Measurements from ENCODE around the gene MYO10.

The MYO10 gene

GRCh38 chr5:16679190-16679589 lies 256.9 kb downstream of the MYO10 start:
- H3K9ac ChIP-seq (ENCODE audit: low read length): no peak overlapping the region
- peaks cover 7% of the 10 kb centered on the region for H3K36me3 ChIP-seq (ENCODE audit: control insufficient read depth, insufficient read depth, low read length)

GRCh38 chr5:16675806-16676205 lies 260.3 kb downstream of the MYO10 start:
- Histone ChIP-seq H3K27ac (ENCODE audit: low read depth, low read length) (no peak overlapping the region), H3K4me1 (ENCODE audit: control insufficient read depth, insufficient read depth, low read length) (no peaks in the 10 kb centered on the region), H3K9ac (ENCODE audit: low read length) (no peak overlapping the region), H3K36me3 (ENCODE audit: control insufficient read depth, insufficient read depth, low read length) (peaks cover 4% of the 10 kb centered on the region), H3K4me3 (ENCODE audit: low read length) (no peak overlapping the region), H3K27me3 (ENCODE audit: control insufficient read depth, insufficient read depth, low read length) (no peaks in the 10 kb centered on the region)

More at GRCh38 chr5:16679190-16679589, 256.9 kb downstream of the MYO10 start:
- Histone ChIP-seq H3K27ac (ENCODE audit: low read depth, low read length) (no peak overlapping the region), H3K4me3 (ENCODE audit: low read length) (no peak overlapping the region), H3K27me3 (ENCODE audit: control insufficient read depth, insufficient read depth, low read length) (no peaks in the 10 kb centered on the region), H3K4me1 (ENCODE audit: control insufficient read depth, insufficient read depth, low read length) (no peaks in the 10 kb centered on the region)

- H3K4me3 ChIP-seq (ENCODE audit: low read length): no peak overlapping the region
- no peaks in the 10 kb centered on the region for H3K27me3 ChIP-seq (ENCODE audit: control insufficient read depth, insufficient read depth, low read length)
- no peak overlapping the region for H3K9ac ChIP-seq (ENCODE audit: low read length)
- no peak overlapping the region for H3K27ac ChIP-seq (ENCODE audit: low read depth, low read length)
- H3K4me1 ChIP-seq (ENCODE audit: control insufficient read depth, insufficient read depth, low read length): no peaks in the 10 kb centered on the region
- H3K36me3 ChIP-seq (ENCODE audit: control insufficient read depth, insufficient read depth, low read length): peaks cover under 1% of the 10 kb centered on the region
Measured at GRCh38 chr5:16674750-16675149, 261.3 kb downstream of the MYO10 start.

GRCh38 chr5:16673241-16674201 lies 262.6 kb downstream of the MYO10 start:
- no peaks in the 10 kb centered on the region for H3K4me1 ChIP-seq (ENCODE audit: control insufficient read depth, insufficient read depth, low read length)
- no peak overlapping the region for H3K9ac ChIP-seq (ENCODE audit: low read length)
- H3K36me3 ChIP-seq (ENCODE audit: control insufficient read depth, insufficient read depth, low read length): no peaks in the 10 kb centered on the region
- no peak overlapping the region for H3K27ac ChIP-seq (ENCODE audit: low read depth, low read length)
- no peak overlapping the region for H3K4me3 ChIP-seq (ENCODE audit: low read length)
- H3K27me3 ChIP-seq (ENCODE audit: control insufficient read depth, insufficient read depth, low read length): no peaks in the 10 kb centered on the region

- no peak overlapping the region for H3K4me3 ChIP-seq (ENCODE audit: low read length)
- H3K9ac ChIP-seq (ENCODE audit: low read length): no peak overlapping the region
- H3K4me1 ChIP-seq (ENCODE audit: control insufficient read depth, insufficient read depth, low read length): no peaks in the 10 kb centered on the region
- peaks cover 7% of the 10 kb centered on the region for H3K36me3 ChIP-seq (ENCODE audit: control insufficient read depth, insufficient read depth, low read length)
- H3K27ac ChIP-seq (ENCODE audit: low read depth, low read length): no peak overlapping the region
- H3K27me3 ChIP-seq (ENCODE audit: control insufficient read depth, insufficient read depth, low read length): no peaks in the 10 kb centered on the region
Measured at GRCh38 chr5:16671208-16671607, 264.9 kb downstream of the MYO10 start.

GRCh38 chr5:16669776-16670175 lies 266.3 kb downstream of the MYO10 start:
- Histone ChIP-seq H3K27me3 (ENCODE audit: control insufficient read depth, insufficient read depth, low read length) (no peaks in the 10 kb centered on the region), H3K4me1 (ENCODE audit: control insufficient read depth, insufficient read depth, low read length) (no peaks in the 10 kb centered on the region), H3K4me3 (ENCODE audit: low read length) (no peak overlapping the region), H3K36me3 (ENCODE audit: control insufficient read depth, insufficient read depth, low read length) (peaks cover 7% of the 10 kb centered on the region), H3K27ac (ENCODE audit: low read depth, low read length) (no peak overlapping the region), H3K9ac (ENCODE audit: low read length) (no peak overlapping the region)

- Histone ChIP-seq H3K27ac (ENCODE audit: low read depth, low read length) (no peak overlapping the region), H3K4me1 (ENCODE audit: control insufficient read depth, insufficient read depth, low read length) (no peaks in the 10 kb centered on the region), H3K36me3 (ENCODE audit: control insufficient read depth, insufficient read depth, low read length) (peaks cover 7% of the 10 kb centered on the region), H3K9ac (ENCODE audit: low read length) (no peak overlapping the region), H3K4me3 (ENCODE audit: low read length) (no peak overlapping the region), H3K27me3 (ENCODE audit: control insufficient read depth, insufficient read depth, low read length) (no peaks in the 10 kb centered on the region)
Measured at GRCh38 chr5:16668631-16669030, 267.5 kb downstream of the MYO10 start.

GRCh38 chr5:16668194-16668593 lies 267.9 kb downstream of the MYO10 start:
- no peaks in the 10 kb centered on the region for H3K27me3 ChIP-seq (ENCODE audit: control insufficient read depth, insufficient read depth, low read length)
- H3K27ac ChIP-seq (ENCODE audit: low read depth, low read length): no peak overlapping the region
- no peak overlapping the region for H3K4me3 ChIP-seq (ENCODE audit: low read length)
- H3K9ac ChIP-seq (ENCODE audit: low read length): no peak overlapping the region
- no peaks in the 10 kb centered on the region for H3K4me1 ChIP-seq (ENCODE audit: control insufficient read depth, insufficient read depth, low read length)
- H3K36me3 ChIP-seq (ENCODE audit: control insufficient read depth, insufficient read depth, low read length): peaks cover 7% of the 10 kb centered on the region

- no peak overlapping the region for H3K9ac ChIP-seq (ENCODE audit: low read length)
- no peaks in the 10 kb centered on the region for H3K27me3 ChIP-seq (ENCODE audit: control insufficient read depth, insufficient read depth, low read length)
- H3K27ac ChIP-seq (ENCODE audit: low read depth, low read length): no peak overlapping the region
- H3K4me3 ChIP-seq (ENCODE audit: low read length): no peak overlapping the region
- H3K4me1 ChIP-seq (ENCODE audit: control insufficient read depth, insufficient read depth, low read length): no peaks in the 10 kb centered on the region
- H3K36me3 ChIP-seq (ENCODE audit: control insufficient read depth, insufficient read depth, low read length): peaks cover 7% of the 10 kb centered on the region
Measured at GRCh38 chr5:16666883-16667398, 269.1 kb downstream of the MYO10 start.

GRCh38 chr5:16666130-16666882 lies 269.8 kb downstream of the MYO10 start:
- Histone ChIP-seq H3K36me3 (ENCODE audit: control insufficient read depth, insufficient read depth, low read length) (peaks cover 7% of the 10 kb centered on the region), H3K27ac (ENCODE audit: low read depth, low read length) (no peak overlapping the region), H3K4me1 (ENCODE audit: control insufficient read depth, insufficient read depth, low read length) (no peaks in the 10 kb centered on the region), H3K27me3 (ENCODE audit: control insufficient read depth, insufficient read depth, low read length) (no peaks in the 10 kb centered on the region), H3K4me3 (ENCODE audit: low read length) (no peak overlapping the region), H3K9ac (ENCODE audit: low read length) (no peak overlapping the region)

GRCh38 chr5:16665601-16666000 lies 270.5 kb downstream of the MYO10 start:
- Histone ChIP-seq H3K4me1 (ENCODE audit: control insufficient read depth, insufficient read depth, low read length) (no peaks in the 10 kb centered on the region), H3K27me3 (ENCODE audit: control insufficient read depth, insufficient read depth, low read length) (no peaks in the 10 kb centered on the region), H3K36me3 (ENCODE audit: control insufficient read depth, insufficient read depth, low read length) (peaks cover 7% of the 10 kb centered on the region), H3K27ac (ENCODE audit: low read depth, low read length) (no peak overlapping the region), H3K4me3 (ENCODE audit: low read length) (no peak overlapping the region), H3K9ac (ENCODE audit: low read length) (no peak overlapping the region)

- Histone ChIP-seq H3K36me3 (ENCODE audit: control insufficient read depth, insufficient read depth, low read length) (peaks cover 7% of the 10 kb centered on the region), H3K27ac (ENCODE audit: low read depth, low read length) (no peak overlapping the region), H3K9ac (ENCODE audit: low read length) (no peak overlapping the region), H3K4me3 (ENCODE audit: low read length) (no peak overlapping the region), H3K4me1 (ENCODE audit: control insufficient read depth, insufficient read depth, low read length) (no peaks in the 10 kb centered on the region), H3K27me3 (ENCODE audit: control insufficient read depth, insufficient read depth, low read length) (no peaks in the 10 kb centered on the region)
Measured at GRCh38 chr5:16664368-16664767, 271.7 kb downstream of the MYO10 start.

Data from rectal smooth muscle tissue (tissue), 1 donor.